ENCODE measurements around the gene CMKLR1.

CMKLR1 gene

DNA sequence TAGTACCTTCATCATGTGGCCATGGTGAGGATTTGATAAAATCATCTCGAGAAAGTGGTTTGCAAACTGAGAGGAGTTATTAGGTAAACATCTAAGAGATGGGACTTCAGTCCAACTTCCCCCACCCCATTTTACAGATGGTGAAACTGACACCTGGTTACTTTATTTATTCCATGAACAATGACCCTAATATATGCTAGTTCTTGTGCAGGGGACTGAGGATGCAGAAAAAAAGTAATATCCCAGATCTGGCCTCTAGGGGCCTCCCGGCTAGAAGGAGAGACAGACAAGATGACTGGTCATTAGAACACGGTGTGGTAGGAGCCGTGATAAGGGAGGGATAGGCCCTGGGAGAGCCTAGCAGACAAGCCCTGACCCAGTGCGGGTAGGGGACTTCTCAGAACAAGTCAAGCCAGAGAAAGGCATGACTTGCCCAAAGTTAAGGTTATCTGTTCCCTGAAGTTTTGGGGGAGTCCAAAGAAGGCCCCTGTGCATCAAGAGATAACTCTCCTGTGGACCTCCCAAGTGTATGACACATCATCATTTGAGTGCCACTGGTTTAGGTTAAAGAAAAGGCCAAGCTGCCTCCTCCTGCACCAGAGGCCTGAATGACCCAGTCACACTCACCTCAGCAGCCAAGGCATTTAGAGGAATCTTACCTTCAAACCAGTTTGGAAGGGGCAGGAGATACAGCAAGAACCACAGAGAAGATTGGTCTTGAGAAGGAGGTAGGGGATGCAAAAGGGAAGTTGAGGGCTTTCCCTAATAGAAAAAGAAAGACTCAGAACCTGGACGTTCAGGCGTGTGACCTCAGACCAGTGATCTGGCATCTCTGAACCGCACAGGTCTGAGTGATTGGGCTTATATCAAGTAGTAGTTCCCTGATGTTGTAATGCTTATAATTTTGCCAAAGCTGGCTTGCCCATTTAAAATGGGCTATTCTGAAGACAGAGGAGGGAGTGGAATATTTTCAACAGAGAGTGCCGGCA lies 1.6 kb downstream of the CMKLR1 start:
- DNase-seq (ENCODE audit: low read depth) = no peak

DNA sequence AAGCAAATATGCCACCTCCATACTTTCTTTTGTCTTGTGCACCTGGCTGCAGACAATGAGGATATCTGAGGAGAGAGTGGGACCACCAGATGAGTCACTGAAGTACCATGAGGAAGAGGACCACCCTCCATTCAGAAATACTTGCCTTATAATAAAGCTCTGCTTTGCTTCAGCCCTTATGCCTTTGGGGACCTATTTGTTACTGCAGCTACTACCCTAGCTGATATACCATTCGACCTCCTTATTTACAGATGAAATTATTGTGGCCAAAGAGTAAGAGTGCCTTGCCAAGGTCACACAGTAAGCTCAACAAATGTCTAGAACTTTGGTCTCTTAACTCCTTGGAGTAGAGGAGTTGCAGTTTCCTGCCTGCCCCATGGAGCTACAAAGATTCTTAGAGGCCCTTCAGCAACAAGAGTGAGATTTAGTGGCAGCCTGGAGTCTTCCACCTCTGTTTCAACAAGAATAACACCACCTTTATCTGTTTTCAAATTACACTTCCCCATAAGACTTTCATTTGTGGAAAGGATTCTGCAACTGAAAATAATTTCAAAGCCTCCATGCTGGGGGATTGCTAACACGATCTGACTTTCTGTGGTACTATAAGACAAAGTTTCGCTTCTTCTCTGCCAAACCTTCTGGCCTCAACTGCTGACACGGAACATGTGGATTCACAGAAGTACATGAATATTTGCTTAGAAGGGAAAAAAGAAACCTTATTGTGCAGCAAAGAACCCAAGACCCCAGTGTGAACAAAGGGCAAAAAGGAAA lies 3.6 kb downstream of the CMKLR1 start:
- no peak for DNase-seq (ENCODE audit: low read depth)

DNA sequence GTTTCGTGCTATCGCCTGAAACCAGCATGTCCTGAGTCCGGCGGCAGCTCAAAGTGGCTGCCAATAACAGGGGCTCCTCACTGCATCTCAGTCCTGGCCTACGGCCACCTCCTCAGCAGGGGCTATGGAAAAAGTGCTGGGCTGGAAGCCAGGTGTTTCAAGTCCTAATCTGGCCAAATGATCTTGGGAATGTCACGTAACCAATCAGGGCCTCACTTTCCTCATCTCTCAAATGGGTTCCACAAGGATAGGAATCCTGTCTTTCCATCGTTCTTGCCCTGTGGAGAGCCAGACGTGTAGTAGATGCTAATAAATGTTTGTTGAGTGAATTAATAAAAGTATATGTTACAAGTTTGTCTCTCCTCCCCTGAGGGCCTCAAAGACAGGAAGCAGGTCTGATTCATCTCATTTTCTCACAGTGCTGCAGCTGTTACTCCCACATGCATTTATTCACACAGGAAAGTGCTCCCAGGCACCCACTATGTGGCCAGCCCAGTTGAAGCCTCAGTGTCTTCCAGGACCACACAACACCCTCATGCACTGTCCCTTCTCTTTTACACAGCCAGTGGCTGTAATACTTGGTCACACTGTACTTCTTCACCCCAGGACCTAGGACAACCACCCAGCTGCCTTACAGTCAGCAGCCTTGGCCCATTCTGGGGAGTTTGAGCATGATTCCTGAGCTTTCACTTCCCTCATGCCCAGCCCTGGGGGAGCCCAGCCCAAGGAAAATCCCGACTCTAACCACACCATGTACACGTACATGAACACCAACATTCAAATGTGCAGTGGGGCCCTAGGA lies 5.0 kb downstream of the CMKLR1 start:
- DNase-seq (ENCODE audit: low read depth) = no peak

DNA sequence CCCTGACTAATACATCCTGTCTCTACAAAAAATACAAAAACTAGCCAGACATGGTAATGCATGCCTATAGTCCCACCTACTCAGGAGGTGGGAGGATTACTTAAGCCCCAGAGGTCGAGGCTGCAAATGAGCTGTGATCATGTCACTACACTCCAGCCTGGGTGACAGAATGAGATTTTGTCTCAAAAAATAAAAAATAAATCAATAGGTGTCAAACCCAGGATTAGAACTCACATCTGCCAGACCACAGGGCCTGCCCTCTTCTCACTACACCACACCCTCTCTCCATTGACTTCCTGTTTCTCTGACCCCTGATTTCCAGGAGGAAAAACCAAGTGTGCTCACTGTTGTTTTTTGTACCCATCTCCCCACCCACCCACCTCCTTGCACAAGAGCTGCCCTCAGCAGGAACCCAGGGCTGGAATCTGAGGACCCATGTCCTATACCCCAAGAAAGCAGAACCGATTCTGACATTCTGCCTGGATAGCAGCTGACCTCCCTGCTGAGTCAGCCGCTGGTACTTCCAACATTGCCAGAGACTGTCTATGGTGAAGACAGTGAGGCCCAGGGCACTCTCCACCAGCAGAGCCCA lies 6.2 kb downstream of the CMKLR1 start:
- DNase-seq (ENCODE audit: low read depth) = no peak

DNA sequence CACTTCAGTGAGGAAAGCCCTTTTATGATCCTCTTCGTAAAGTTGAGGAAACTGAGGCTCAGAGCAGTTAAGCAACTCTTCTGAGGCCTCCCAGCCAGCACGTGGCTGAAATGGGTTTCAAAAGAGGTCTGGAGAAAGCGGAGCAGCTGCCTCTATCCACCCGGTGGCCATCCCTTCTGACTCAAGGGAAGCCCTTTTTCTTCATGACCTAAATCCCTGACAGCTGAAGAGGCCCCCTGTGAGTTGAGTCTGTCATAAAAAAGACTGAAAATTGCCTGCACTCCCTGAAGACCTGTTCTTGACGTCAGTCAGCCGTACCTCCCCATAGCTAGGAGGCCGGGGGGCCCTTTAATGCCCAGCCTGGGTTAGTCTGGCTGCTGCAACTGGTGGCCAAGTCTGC lies 10.7 kb downstream of the CMKLR1 start:
- DNase-seq (ENCODE audit: low read depth) = no peak

DNA sequence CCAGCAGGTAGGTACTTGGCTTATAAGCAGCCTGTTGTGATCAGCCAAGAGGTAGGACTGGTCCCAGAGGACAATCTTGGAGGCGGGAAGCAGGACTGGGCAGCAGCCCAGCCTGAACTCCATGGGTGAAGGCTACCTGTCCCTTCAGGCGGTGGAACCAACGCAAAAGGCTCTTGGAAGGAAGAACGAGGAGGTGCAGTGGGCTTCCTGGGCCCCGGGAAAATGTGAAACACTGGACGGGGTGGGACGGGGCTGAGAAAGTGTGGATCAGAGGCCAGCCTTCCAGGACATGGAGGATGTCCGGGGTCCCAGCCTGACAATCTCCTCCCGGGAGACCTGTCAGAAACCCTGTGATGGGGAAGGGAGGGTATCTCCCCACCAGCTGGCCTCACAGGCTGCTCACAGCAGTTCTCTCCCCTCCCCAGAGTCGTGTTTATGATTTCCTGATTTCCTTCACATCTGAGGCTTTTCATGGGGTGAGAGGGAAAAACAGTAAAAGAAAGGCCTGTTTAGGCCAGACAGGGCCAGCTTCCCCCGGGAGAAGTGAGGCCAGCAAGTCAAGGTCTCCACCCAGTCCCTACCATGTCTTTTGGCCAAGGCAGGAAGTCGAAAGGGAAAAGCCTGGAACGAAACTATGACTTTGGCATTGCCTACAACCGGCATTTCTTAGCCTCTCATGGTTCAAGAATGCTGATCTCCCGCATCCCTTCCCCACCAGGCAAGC lies 11.3 kb downstream of the CMKLR1 start:
- DNase-seq (ENCODE audit: low read depth) = no peak

DNA sequence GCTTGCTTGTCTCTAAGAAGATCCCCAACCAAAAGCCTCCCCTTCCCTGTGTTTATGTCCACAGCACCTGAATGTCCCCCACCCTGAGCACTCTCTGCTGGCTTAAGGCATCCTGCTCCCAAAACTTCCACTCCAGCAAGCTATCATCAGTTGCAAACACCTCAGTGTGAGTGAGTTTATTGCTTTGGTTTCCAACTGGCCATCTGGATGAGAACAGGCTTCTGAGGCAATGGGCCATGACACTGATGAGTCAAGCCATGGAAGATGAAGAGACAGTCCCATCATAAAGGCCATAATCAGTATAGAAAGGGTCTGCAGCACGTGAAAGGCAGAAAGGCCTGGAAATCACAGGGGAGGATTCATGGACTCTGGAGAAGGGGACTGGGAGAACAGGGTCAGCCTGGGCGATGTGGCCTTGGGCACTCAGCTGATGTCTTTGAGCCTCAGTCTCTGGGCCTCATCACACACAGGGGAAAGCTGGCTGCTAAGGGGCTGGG lies 12.8 kb downstream of the CMKLR1 start:
- DNase-seq (ENCODE audit: low read depth) = no peak

DNA sequence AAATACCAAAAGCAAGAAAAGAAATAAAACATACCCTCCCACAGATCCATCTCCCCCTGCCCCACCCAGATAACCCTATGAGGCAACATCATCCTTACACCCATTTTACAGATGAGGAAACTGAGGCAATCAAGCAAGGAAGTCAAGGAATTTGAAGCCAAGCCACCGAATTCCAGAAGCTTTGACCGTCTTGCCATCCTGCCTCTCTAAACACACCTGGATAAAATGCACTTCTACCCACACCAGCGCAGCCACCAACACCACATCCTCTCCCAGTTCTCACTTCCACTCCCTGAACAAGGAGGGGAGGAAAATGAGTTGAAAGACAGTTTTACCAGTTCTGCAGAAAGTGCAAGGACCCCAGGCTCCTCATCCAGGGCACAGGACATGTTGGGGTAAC lies 13.6 kb downstream of the CMKLR1 start:
- DNase-seq (ENCODE audit: low read depth) = no peak

DNA sequence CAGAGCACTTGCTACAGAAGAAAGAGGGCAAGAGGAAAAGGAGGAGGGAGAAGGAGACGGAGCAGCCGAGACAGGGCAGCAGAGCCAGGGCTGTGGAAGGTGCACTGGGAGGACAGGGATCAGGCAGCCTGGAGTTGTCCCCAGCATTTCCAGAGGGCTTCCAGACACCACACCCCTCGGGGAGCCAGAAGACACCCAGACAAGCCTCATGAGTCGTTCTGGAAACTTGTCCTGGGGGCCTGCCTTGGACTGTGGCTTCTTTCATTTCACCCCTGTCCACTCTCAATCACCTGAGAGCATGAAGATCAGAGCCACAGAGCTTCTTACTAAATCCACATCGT lies 14.1 kb downstream of the CMKLR1 start:
- DNase-seq (ENCODE audit: low read depth) = no peak

DNA sequence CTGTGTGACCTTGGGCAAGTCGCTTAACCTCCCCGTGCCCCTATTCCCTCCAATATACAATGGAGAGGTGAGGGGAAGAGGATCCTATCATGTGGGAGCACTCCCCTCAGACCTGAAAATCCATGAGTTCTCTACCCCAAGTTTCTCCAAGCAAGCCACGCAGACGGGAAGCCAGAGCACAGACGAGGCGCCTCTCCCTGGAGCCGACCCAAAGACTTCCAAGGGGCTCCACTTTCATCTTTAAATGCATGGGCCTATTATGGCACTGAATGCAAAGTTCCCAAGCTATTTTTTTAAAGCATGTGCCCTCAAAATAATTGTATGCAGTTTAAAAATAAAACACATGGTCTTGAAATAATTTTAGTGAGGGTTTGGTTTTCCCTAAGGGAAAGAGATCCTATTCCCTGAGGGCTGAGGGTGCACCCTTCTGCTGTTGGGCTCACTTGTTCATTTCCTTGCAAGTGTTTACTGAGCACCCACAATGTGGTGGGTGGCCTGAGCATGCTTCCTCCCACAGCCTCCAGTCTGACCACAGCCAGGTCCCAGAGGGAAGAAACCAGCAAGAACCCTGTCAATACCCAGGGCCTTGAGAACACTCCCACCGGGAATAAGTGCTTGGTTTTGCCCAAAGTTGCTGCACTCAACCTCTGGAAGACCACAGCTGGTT lies 14.6 kb downstream of the CMKLR1 start:
- DNase-seq (ENCODE audit: low read depth) = no peak

DNA sequence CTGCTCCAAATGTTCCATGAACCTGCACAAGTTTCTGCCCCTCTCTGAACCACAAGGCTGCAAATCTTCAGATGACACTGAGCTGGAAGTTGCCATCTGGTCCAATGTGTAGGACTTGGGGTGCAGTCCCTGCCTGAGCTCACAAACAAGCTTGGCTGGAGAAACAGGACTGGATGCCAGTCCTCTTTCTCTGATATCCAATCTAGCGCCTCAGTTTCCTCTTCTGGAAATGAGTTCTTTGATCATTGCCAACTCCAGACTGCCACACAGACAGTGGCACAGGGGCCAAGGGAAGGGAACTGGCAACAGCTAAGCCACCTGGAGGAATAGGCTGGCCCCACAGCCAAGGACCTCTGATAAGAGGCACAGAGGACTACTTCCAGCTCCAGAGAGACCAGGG lies 15.5 kb downstream of the CMKLR1 start:
- no peak for DNase-seq (ENCODE audit: low read depth)

DNA sequence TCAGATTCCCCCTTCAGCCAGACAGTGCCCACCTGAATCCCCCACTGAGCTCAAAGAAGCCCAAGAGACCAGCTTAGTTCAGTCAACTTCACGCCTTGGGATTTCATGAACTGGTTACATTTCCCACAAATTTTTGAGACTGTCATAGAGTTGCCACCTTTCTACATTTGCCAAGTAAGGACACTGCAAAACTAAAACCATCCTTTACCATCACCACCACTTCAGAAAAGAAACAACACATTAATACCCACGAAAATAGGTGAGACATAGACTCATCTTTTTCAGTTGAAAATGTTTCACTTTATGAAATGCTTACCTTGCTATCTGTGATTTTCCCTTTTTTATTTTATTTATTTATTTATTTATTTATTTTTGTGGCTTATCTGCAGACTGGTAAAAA lies 16.1 kb downstream of the CMKLR1 start:
- no peak for DNase-seq (ENCODE audit: low read depth)

DNA sequence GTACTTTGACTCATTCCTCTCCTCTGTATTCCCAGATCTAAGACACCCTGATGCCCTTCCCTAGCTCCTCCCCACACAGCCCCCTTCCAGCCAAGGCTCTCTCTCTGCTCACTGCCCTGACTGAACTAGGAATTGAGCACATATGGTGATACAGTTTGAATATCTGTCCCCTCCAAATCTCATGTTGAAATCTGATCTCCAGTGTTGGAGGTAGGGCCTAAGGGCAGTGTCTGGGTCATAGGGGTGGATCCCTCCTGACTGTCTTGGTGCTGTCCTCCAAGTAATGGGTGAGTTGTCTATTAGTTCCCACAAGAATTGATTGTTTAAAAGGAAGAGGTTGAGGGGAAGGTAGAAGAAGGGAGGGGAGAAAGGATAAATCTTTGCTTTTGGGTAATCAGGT lies 17.4 kb downstream of the CMKLR1 start:
- no peak for DNase-seq (ENCODE audit: low read depth)

DNA sequence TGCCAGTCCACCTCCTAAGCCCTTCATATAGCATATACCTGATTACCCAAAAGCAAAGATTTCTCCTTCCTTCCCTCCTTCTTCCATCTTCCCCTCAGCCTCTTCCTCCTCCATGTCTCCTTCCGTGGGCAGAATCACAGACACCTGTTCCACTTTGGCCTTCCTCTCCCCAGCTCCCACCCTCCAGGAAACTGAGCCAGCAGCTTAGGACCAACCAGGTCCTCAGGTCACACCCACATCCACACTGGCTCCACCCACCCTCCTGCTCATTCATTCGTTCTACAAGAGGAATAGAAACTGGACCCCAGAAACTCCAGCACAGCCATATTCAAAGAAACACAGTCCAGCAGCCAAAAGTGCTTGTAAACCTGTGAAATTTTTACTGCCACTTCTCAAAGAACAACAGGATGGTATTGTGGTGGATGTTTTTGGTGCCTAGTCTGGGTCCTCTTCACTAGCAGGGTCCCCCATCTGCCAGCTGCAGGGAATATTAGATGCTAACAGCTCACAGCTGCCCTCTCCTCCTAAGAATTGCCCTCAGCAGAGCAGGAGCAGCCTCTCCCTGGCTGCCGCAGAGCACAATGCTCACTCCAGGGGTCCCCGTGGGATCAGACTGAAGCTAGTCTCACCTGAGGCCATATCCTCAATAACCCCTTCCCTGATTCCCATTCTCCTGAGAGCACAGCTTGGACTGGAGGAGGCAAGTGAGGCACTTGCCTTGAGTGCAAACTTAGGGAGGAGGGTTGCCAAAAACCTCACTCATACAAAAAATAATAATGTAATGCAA lies 18.4 kb downstream of the CMKLR1 start:
- DNase-seq (ENCODE audit: low read depth) = no peak

DNA sequence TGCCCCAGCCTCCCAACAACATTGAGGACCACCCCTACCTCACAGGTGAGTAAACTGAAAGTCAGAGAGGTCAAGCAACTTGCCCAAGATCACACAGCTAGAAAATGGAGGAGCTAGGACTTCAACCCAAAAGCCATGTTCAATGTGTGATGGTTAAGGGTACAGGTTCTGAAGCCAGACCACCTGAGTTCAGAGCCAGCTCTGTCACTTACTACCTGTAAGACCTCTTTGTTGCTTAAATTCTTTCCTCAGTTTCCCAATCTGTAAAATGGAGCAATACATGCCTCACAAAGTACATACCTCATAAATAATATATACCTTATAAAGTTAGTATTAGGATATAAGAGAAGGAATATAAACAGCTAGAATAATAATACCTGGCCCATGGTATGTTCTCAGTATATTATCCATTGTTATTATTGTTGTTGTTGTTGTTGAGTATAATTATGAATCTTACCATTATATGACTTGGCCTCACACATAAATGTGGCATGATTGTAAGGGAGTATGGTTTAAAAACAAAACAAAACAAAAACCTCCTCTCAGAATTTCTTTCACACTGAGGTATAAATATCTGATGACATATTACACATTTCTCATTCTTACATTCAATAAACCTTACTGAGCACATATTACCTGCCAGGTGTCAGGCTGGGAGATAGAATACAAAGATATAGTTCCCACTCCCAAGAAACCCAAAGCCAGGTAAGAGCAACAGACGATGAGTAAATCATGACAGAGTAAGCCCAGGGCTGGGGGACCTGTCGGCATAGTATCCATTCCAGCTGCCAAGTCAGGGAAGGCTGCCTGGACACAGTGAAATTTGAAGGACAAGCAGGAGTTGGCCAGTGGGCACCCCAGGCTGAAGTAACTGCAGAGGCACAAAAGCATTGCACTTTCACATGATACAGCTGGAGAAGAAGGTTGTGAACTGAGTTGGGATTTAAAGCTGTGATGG lies 19.6 kb downstream of the CMKLR1 start:
- no peak for DNase-seq (ENCODE audit: low read depth)

DNA sequence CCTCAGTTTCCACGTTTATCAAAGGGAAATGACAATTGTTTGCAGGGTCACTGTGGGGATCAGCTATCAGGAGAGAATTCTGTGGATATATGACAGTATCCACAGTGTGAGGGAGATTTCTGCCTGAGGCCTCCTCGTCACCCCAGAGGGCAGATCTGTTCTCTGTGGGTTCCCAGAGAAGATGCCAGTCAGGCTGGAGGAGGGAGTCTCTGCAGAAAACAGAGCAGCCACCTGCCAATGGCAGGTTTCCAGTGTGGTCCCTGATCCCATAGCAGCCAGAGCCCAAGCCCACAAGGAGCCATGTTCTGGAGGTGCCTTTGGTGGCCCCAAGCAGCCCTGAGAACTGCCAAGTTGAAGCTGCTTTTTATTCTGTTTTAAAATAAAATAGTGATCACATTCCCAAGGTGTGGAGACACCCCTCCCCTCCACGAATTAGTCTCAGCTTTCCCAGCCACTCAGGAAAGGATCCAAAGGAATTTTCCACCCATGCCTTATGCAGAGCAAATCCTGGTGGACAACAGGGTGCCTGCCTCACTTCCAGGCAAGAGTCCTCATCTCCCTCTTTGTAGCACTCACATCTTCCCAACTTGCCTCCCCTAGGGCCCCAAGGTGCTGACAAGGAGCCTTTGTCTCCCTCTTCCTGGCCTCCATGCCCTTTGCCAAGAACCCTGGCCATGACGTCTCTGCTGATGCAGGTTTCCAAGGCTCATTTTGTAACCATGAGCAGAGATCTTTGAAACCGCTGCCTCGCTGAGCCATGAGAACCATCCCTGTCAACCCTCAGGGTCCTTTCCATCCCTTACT lies 20.4 kb downstream of the CMKLR1 start:
- DNase-seq (ENCODE audit: low read depth) = no peak

DNA sequence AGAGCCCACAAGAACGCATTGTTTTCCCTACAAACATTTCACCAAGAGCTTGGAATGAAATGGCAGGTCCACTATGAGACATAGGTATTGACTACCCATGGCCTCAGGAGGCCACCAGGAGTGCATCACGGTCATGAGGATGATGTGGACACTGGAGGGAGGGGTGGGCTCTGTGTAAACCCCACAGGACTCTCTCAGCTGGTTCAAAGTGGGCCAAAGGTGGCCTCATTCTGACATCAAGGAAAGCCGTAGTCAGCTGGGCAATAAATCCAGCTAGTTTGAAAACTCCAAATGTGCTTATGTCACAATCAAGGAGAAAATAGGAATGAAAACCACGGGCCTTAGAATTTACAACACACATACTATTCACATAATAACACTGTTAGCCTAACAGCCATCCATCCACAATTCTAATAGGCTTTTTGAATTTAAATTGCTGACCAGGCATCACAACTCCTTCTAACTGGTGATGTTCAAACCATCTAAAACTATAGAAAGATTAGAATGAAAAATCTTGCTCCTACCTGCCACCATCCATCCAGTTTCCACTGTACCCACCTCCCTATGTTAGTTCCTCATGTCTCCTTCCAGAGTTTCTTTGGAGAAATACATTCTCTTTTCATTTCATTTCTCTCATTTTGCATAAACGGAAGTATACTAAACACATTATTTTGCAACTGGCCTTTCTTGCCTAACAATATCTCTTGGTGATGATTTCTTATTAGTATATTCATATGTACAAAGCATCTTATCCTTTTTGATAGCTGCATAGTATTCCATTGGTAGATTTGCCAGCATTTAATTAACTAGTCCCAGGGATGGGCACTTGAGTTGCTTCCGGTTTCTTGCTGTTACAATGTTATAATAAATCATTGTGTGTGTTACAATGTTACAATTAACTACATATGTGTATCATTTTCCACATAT lies 21.5 kb downstream of the CMKLR1 start:
- DNase-seq (ENCODE audit: low read depth) = no peak

All from stimulated activated CD8-positive, alpha-beta memory T cell treated with anti-CD3 and anti-CD28 coated beads, Interleukin-15, amount 100 ng/mL, for 24 hours (primary cell).